Ureter (tissue), 1 donor: Measurements from ENCODE around the gene CD109. TPM values are rescaled to one million over a fixed set of nuclear protein-coding genes. Genes with fewer than 3 reads are reported as not detected.
"Not testable (repeated sequence)": the region's sequence is repeated elsewhere in the genome, so short reads cannot be mapped to it uniquely, and the experiment has no call there.

Experiments
- DNase-seq: peaks from one replicate; pipeline ENCODE4 v3.0.0-alpha.2; 2020; ENCODE audit warnings: low spot score
- total RNA-seq: library from RNA; stranded (reverse); gene quantifications from one replicate; pipeline ENCODE4 v1.2.4, GENCODE V29; 2023
- donor health status: DM: yes; HTN: yes; CAD: no.

CD109 gene
- total RNA-seq, result 6.0 TPM

DNA sequence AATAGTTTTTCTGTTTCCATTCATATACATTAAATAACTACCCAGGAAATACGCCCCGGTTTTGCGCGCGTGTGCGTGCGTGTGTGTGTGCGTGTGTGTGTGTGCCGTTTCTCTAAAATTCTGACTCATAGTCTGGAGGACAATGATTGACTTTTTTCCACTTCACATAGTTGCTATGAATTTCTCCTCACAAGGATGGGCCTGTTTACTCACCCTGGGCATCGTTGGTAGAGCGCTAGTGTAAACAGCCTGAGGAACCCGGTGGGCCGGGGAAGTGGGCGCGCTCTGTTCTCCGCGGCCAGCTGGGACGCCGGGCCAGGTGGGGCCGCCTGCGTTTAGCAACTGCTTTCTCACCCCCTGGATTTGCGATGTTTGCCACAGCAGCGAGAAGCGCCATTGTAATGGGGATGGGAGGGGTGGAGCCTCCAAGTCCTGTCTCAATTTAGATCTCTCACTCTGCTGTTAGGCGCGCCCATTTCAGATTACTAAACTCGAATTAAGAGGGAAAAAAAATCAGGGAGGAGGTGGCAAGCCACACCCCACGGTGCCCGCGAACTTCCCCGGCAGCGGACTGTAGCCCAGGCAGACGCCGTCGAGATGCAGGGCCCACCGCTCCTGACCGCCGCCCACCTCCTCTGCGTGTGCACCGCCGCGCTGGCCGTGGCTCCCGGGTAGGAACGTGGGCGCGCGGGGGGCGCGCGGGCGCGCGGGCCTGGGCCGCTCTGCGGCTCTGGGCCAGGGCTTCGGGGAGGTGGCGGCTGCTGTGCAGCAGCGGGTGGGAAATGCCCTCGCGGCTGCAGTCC, at the start of gene CD109:
TSS of gene CD109 (plus strand) at position 585 of the 803 bp plus-strand sequence. CDS start at position 598, 13 bp downstream.
- no peak for DNase-seq

- no peak for DNase-seq
These were observed 47.8 kb upstream of the CD109 start for GRCh38 chr6:73648166-73648565.

DNA sequence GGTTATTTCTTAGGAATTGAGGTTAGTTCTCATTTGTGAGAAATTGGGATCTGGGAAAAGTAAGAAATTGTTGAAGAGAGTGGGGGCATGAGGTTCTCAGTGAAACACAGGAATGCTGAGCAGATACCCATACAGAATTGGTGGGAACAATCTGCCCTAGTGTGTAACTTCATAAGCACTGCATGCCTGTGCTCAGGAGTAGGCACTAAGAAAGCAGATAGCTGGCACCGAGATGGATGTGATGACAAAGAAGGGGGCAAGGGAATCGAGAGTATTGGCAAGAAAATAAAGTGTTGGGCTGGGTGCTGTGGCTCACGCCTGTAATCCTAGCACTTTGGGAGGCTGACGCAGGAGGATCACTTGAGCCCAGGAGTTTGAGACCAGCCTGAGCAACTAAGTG, 46.2 kb upstream of the CD109 start:
- no peak for DNase-seq

DNA sequence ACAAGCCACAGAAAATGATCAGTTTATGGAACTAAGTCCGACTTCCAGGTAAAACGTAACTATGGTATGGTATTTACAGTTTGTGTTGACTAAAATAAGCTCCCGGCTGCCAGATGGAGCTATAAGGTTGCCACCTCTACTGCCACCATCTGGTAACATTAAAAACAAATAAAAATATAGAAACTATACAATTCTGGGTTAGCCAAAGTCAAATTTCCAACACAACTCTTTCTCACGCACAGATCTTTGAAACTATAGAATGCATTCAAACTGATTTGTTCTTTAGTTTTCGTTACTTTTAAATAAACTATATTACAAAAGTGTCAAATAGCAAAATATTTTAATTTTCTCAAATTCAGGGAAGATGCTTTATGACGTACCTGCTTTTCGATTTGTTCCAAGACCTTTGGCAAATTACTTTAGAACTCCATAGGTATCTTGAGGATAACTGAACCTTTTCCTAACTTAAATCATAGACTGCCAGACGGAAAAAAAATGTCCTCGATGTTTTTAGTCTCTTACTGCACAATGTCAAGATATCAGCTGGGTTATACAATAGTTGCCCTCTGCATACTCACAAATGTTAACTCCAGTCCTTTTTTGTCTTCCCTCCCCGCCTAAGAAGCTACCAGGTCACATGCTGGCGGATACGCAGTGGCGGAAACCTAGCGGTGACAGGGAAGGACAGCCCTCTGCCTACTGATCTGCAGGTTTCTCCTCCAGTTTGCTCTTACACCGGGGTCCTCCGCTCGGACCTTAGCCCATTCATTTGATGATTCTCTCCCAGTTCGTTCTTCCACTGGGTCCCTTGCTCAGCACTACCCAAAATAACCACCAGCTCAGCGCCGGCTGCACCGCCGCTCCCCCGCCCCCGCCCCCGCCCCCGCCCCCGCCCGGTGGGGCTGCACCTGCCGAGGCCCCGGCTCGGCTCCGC, 43.1 kb upstream of the CD109 start:
- DNase-seq, result peak; percentile 66

- DNase-seq, result peak; percentile 96
These were observed 42.2 kb upstream of the CD109 start, which contains the start of gene SLC17A5 for GRCh38 chr6:73653571-73654424. TSS of gene SLC17A5 (minus strand) at chr6:73653992. CDS start at chr6:73653886, 106 bp downstream.

- no peak for DNase-seq
These were observed 40.6 kb upstream of the CD109 start for GRCh38 chr6:73655341-73655917.

- no peak for DNase-seq
These were observed 39.4 kb upstream of the CD109 start for GRCh38 chr6:73656531-73657145.

GRCh38 chr6:73657201-73657600, 38.8 kb upstream of the CD109 start:
- DNase-seq, result no peak

DNA sequence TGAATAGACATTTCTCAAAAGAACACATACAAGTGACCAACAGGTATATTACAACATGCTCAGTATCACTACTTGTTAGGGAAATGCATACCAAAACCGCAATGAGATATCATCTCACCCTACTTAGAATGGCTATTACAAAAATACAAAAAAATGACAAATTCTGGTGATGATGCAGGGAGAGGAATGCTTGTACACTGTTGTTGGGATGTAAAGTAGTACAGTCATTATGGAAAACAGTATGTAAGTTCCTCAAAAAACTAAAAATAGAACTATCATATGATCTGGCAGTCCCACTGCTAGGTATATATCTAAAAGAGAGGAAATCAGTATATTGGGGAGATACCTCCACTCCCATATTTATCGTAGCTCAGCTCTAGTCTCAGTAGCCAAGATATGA, 31.3 kb upstream of the CD109 start:
- no peak for DNase-seq

- DNase-seq, result no peak
These were observed 30.2 kb upstream of the CD109 start for GRCh38 chr6:73665686-73666319.

GRCh38 chr6:73666393-73666792, 29.6 kb upstream of the CD109 start:
- no peak for DNase-seq

GRCh38 chr6:73667798-73668197, 28.2 kb upstream of the CD109 start:
- no peak for DNase-seq

- DNase-seq, result no peak
These were observed 27.0 kb upstream of the CD109 start for GRCh38 chr6:73669005-73669404.

- no peak for DNase-seq
These were observed 23.9 kb upstream of the CD109 start for GRCh38 chr6:73671911-73672685.

DNA sequence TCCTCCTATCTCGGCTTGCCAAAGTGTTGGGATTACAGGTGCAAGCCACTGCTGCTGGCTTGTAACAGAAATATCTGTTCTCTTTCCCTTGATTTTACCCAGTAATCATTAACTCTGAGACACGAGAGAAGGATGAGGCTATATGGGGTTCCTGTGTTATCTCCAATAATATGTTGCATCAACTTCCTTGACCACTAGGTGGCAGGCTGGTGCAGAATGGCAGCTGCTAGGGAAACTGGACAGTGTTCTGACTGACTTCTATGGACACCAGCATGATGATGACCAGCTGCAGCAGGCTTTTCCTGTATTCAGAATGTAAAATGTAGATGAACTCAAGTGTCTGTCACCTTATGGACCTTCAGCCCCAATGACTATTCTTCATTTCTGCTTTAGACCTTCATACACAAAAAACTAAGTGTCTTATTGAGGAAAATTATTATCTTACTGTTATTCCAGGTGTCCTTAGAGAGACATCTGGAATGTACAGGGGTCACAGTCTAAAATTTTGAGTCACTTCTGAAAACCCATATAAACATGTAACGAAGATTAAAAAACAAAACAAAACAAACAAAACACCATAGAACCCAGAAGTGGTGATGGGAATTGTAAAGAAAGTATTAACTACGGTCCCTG, 20.4 kb upstream of the CD109 start:
- DNase-seq, result peak; percentile 80

DNA sequence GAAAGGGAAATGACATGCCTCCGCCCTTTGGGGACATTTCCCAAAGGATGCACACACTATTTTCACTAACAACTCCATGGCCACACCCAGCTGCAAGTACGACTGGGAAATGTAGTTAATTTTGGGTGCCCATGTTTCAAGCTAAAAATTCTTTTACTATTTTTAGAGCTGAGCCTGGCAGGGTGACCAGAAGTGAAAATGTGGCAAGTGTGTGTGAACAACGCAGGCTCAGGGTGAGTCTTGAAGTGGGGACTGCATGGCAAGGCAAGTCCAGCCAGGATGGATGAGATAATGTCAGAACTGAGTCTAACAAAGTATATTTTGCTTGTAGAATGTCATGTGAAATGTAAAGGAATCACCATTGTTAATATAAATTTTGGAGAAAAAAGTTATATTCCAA, 17.0 kb upstream of the CD109 start:
- DNase-seq, result no peak

GRCh38 chr6:73679846-73680245, 16.2 kb upstream of the CD109 start:
- DNase-seq, result not testable (repeated sequence)

GRCh38 chr6:73680289-73680918, 15.6 kb upstream of the CD109 start:
- DNase-seq, result no peak

DNA sequence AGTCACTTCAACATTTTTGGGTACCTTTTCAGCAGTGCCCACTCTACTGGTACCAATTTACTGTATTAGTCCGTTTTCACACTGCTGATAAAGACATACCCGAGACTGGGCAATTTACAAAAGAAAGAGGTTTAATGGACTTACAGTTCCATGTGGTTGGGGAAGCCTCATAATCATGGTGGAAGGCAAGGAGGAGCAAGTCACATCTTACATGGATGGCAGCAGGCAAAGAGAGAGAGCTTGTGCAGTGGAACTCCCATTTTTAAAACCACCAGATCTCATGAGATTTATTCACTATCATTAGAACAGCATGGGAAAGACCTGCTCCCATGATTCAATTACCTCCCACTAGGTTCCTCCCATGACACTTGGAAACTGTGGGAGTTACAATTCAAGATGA, 12.4 kb upstream of the CD109 start:
- DNase-seq, result not testable (repeated sequence)
